HEK293 (cell line): ENCODE measurements around the gene MRPS9.

Experiments used
- CTCF ChIA-PET: fragments of 350-600 bp; formaldehyde crosslinking; extraction: SDS; loops from one replicate; lab custom pipeline; 2021; ENCODE audit warnings: antibody characterized with exemption; lab: Yijun Ruan, JAX
- POLR2A ChIA-PET: fragments of 300-600 bp; formaldehyde crosslinking; extraction: SDS; loops from one replicate; lab custom pipeline; 2020; ENCODE audit warnings: antibody characterized with exemption, inconsistent platforms; lab: Yijun Ruan, JAX
- H3K27ac ChIP-seq: fragments of 200-500 bp; sonication (Bioruptor generic); 2 replicates; pipeline ENCODE4 v1.5.1; 2014; ENCODE audit warnings: low read depth, low read length, control low read depth, inconsistent platforms; ENCODE audit errors: extremely low read depth
- H3K36me3 ChIP-seq, 2 experiments: fragments of 200-500 bp in 1 of 2; sonication (Bioruptor generic) in 1 of 2; 1 replicate in 1 of 2; 2 replicates in 1 of 2; pipeline ENCODE4 v1.5.1; 2014 to 2017; ENCODE audit warnings: inconsistent platforms in 2 of 2, low read length in 2 of 2; ENCODE audit not compliant: control insufficient read depth in 2 of 2, insufficient read depth in 1 of 2
- H3K4me1 ChIP-seq: fragments of 200-500 bp; sonication (Bioruptor generic); 2 replicates; pipeline ENCODE4 v1.5.1; 2014; ENCODE audit warnings: mild to moderate bottlenecking, low read length, inconsistent platforms; ENCODE audit not compliant: control insufficient read depth, insufficient read depth
- H3K4me3 ChIP-seq: 2 replicates; pipeline ENCODE4 v1.5.1; 2011; ENCODE audit warnings: low read depth, mild to moderate bottlenecking, control low read depth, low read length, moderate library complexity
- H3K9me3 ChIP-seq: fragments of 200-500 bp; sonication (Bioruptor generic); 2 replicates; pipeline ENCODE4 v1.5.1; 2014; ENCODE audit warnings: low read depth, low read length, inconsistent platforms; ENCODE audit not compliant: control insufficient read depth, insufficient read depth
- BCL11A ChIP-seq: fragments of 450-650 bp; formaldehyde crosslinking; IDR thresholded peaks from 2 replicates; pipeline ENCODE4 v1.5.1; 2016; ENCODE audit warnings: low read depth, missing biosample characterization, missing genetic modification characterization
- ELK4 ChIP-seq: IDR thresholded peaks from 2 replicates; pipeline ENCODE4 v1.6.1; 2011; ENCODE audit warnings: mild to moderate bottlenecking, low read depth, low read length, borderline replicate concordance
- PBX3 ChIP-seq: sonication (generic); formaldehyde crosslinking; IDR thresholded peaks from 2 replicates; pipeline ENCODE4 v1.8.1; 2022; ENCODE audit warnings: mild to moderate bottlenecking, moderate library complexity, missing genetic modification reagents
- SP3 ChIP-seq: fragments of 450-650 bp; formaldehyde crosslinking; IDR thresholded peaks from 2 replicates; pipeline ENCODE4 v1.5.1; 2016; ENCODE audit warnings: missing biosample characterization, missing genetic modification characterization
- YY2 ChIP-seq: fragments of 450-650 bp; formaldehyde crosslinking; IDR thresholded peaks from 2 replicates; pipeline ENCODE4 v1.5.1; 2016; ENCODE audit warnings: missing biosample characterization, missing genetic modification characterization
- ZBTB21 ChIP-seq: fragments of 450-650 bp; formaldehyde crosslinking; IDR thresholded peaks from 2 replicates; pipeline ENCODE4 v1.5.1; 2017; ENCODE audit warnings: missing biosample characterization, missing genetic modification characterization
- ZBTB49 ChIP-seq: fragments of 450-650 bp; formaldehyde crosslinking; IDR thresholded peaks from 2 replicates; pipeline ENCODE4 v1.5.1; 2016; ENCODE audit warnings: missing biosample characterization, missing genetic modification characterization, low read depth
- ZBTB7A ChIP-seq: fragments of 450-650 bp; formaldehyde crosslinking; IDR thresholded peaks from 2 replicates; pipeline ENCODE4 v1.5.1; 2016; ENCODE audit warnings: low read depth, missing biosample characterization, missing genetic modification characterization
- ZFP3 ChIP-seq: fragments of 450-650 bp; formaldehyde crosslinking; IDR thresholded peaks from 2 replicates; pipeline ENCODE4 v1.5.1; 2016; ENCODE audit warnings: low read depth, missing biosample characterization, missing genetic modification characterization
- ZNF114 ChIP-seq: fragments of 450-650 bp; formaldehyde crosslinking; IDR thresholded peaks from 2 replicates; pipeline ENCODE4 v1.5.0; 2017; ENCODE audit warnings: missing biosample characterization, missing genetic modification characterization
- ZNF146 ChIP-seq: fragments of 450-650 bp; formaldehyde crosslinking; IDR thresholded peaks from 2 replicates; pipeline ENCODE4 v1.5.1; 2016; ENCODE audit warnings: missing biosample characterization, missing genetic modification characterization
- ZNF175 ChIP-seq: fragments of 450-650 bp; formaldehyde crosslinking; IDR thresholded peaks from 2 replicates; pipeline ENCODE4 v1.5.1; 2016; ENCODE audit warnings: missing biosample characterization, missing genetic modification characterization
- ZNF223 ChIP-seq: fragments of 450-650 bp; formaldehyde crosslinking; IDR thresholded peaks from 2 replicates; pipeline ENCODE4 v1.5.1; 2016; ENCODE audit warnings: missing biosample characterization, missing genetic modification characterization
- ZNF280D ChIP-seq: fragments of 450-650 bp; formaldehyde crosslinking; IDR thresholded peaks from 2 replicates; pipeline ENCODE4 v1.5.1; 2016; ENCODE audit warnings: missing biosample characterization, missing genetic modification characterization
- ZNF366 ChIP-seq: fragments of 450-650 bp; formaldehyde crosslinking; conservative IDR thresholded peaks from 2 replicates; pipeline ENCODE4 v1.5.1; 2016; ENCODE audit warnings: missing biosample characterization, missing genetic modification characterization
- ZNF416 ChIP-seq: fragments of 450-650 bp; formaldehyde crosslinking; IDR thresholded peaks from 2 replicates; pipeline ENCODE4 v1.5.1; 2016; ENCODE audit warnings: missing biosample characterization, missing genetic modification characterization
- ZNF449 ChIP-seq: fragments of 450-650 bp; formaldehyde crosslinking; IDR thresholded peaks from 2 replicates; pipeline ENCODE4 v1.5.1; 2017; ENCODE audit warnings: missing biosample characterization, mild to moderate bottlenecking, missing genetic modification characterization, moderate library complexity
- ZNF473 ChIP-seq: fragments of 450-650 bp; formaldehyde crosslinking; IDR thresholded peaks from 2 replicates; pipeline ENCODE4 v1.5.1; 2017; ENCODE audit warnings: missing biosample characterization, missing genetic modification characterization
- ZNF548 ChIP-seq: fragments of 450-650 bp; formaldehyde crosslinking; IDR thresholded peaks from 2 replicates; pipeline ENCODE4 v1.5.1; 2016; ENCODE audit warnings: missing biosample characterization, missing genetic modification characterization
- ZNF777 ChIP-seq: fragments of 450-650 bp; formaldehyde crosslinking; IDR thresholded peaks from 2 replicates; pipeline ENCODE4 v1.5.1; 2017; ENCODE audit warnings: missing biosample characterization, missing genetic modification characterization, borderline replicate concordance
- ZSCAN30 ChIP-seq: fragments of 450-650 bp; IDR thresholded peaks from 2 replicates; pipeline ENCODE4 v1.5.1; 2018; ENCODE audit warnings: missing biosample characterization, mild to moderate bottlenecking, missing genetic modification characterization, moderate library complexity

Gene MRPS9

GRCh38 chr2:105126336-105126735 lies 88.5 kb downstream of the MRPS9 start:
- no peak overlapping the region for H3K4me3 ChIP-seq
- CTCF ChIA-PET, result no interaction called here

GRCh38 chr2:105127289-105127915 lies 89.5 kb downstream of the MRPS9 start:
- TF ChIP-seq ZNF473 (tag by site-specific recombination), result no peak
- no peak for TF ChIP-seq ZNF223 (tag by site-specific recombination)
- no peak for TF ChIP-seq BCL11A (tag by site-specific recombination)
- no peak for TF ChIP-seq ZFP3
- TF ChIP-seq ZNF449 (tag by site-specific recombination), result no peak
- TF ChIP-seq ZBTB7A (tag by site-specific recombination), result no peak
- TF ChIP-seq ZNF548, result no peak
- TF ChIP-seq ZBTB21, result no peak
- TF ChIP-seq ZNF146 (tag by site-specific recombination), result no peak
- TF ChIP-seq ZBTB49 (tag by site-specific recombination), result no peak
- no peak for TF ChIP-seq ZNF280D
- no peak for TF ChIP-seq SP3 (tag by site-specific recombination)
- TF ChIP-seq ZNF175, result no peak
- no peak for TF ChIP-seq ZSCAN30 (tag by site-specific recombination)
- no peak for TF ChIP-seq ZNF416 (tag by site-specific recombination)
- TF ChIP-seq ELK4, result no peak
- TF ChIP-seq PBX3 (CRISPR knock-in tag), result no peak
- no peak for TF ChIP-seq ZNF366 (tag by site-specific recombination)
- H3K4me1 ChIP-seq, result no peaks in the 10 kb centered on the region
- POLR2A ChIA-PET, result no interaction called here
- H3K36me3 ChIP-seq, result no peaks in the 10 kb centered on the region
- CTCF ChIA-PET, result no interaction called here
- H3K4me3 ChIP-seq, result no peak overlapping the region
- H3K9me3 ChIP-seq, result no peaks in the 10 kb centered on the region
- no peak overlapping the region for H3K27ac ChIP-seq

More at GRCh38 chr2:105126336-105126735, 88.5 kb downstream of the MRPS9 start:
- no peaks in the 10 kb centered on the region for H3K36me3 ChIP-seq
- no peaks in the 10 kb centered on the region for H3K9me3 ChIP-seq
- no peak overlapping the region for H3K27ac ChIP-seq
- TF ChIP-seq YY2 (tag by site-specific recombination) (no peak), ZNF777 (tag by site-specific recombination) (no peak), ZNF114 (tag by site-specific recombination) (no peak), ZFP3 (no peak)
- POLR2A ChIA-PET, result no interaction called here
- no peaks in the 10 kb centered on the region for H3K4me1 ChIP-seq
